ENCODE measurements around the gene ARFGAP3.

DNA sequence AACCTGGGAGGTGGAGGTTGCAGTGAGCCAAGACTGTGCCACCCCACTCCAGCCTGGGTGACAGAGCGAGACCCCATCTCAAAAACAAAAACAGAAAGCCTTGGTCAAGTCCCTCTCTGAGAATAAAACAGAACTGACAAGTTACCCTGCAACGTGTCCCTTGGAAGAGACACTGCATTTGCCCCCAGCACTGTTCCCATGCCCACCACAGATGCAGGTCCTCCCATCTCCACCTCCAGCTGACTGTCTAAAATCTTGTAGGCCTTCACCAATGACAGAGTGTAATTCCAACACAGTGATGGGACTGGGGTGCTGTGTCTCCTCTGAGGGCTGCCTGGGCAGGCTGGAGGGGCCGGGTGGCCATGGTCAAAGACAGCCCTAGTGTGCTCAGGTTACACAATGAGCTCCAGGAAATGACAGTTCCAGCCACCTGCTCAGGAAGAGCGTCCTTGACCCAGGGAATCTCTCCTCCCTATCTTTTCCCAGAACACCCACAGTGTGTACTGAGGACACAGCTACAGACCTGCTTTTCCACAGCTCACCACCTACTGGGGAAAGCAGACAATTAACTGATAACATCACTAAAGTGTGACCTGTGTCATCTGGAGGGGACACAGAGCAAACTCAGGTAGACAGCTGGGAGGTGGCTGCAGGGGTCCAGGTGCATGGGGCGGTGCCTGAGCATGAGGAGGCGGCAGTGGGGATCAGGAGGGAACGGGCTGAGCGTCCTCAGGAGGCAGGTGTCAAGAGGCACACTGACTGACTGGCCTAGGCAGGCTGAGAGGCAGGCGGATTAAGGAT, 56.4 kb downstream of the ARFGAP3 start:
- TF ChIP-seq CTCF (conservative IDR thresholded peaks at IDR 0.05): no peak
- no peak for TF ChIP-seq ZFX (IDR thresholded peaks at IDR 0.05)
